Stimulated activated naive CD8-positive, alpha-beta T cell treated with anti-CD3 and anti-CD28 coated beads, Interleukin-15, Interleukin-2, amounts not matched to agents 100 U/mL and 50 U/mL, for 24 hours (primary cell): ENCODE results near the gene LNX2.
A peak's percentile ranks its signal among the peaks of the same experiment; 100 is the strongest.

ENCODE experiments used
- ATAC-seq: fragments of 150-1000 bp; cut with Tn5 transposase; one replicate; pipeline ENCODE4 v1.10.0; 2021
- DNase-seq: peaks from one replicate; pipeline ENCODE4 v3.0.0; 2021

Gene LNX2

GRCh38 chr13:27607125-27607524 lies 13.2 kb downstream of the LNX2 start:
- ATAC-seq = no peak
- no peak for DNase-seq

DNA sequence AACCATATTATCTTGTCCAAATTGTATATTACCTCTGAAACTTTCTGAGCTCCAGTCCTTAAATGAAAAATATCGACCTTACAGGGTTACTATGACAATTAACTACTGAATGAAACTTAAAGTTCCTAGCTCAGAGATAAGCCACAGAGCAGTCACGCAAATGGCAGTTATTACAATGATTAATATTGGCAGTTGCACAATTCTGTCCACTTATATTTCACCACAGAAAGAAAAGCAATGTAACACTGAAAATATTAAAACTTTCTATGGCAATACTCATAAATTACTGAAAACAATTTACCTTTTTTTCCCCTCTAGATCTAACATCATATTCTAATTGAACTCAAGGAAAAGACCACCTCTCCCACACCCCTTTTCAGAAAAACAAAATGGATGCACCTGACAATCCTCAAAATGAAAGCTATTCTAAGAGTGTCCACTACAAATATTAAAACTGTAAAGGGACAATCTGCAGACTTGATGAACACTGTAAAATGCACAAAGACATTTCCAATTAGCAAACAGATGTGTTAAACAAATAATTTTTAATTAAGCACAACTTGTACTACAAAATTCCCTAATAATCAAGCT lies 14.6 kb downstream of the LNX2 start:
- DNase-seq (no peak), ATAC-seq (no peak)

DNA sequence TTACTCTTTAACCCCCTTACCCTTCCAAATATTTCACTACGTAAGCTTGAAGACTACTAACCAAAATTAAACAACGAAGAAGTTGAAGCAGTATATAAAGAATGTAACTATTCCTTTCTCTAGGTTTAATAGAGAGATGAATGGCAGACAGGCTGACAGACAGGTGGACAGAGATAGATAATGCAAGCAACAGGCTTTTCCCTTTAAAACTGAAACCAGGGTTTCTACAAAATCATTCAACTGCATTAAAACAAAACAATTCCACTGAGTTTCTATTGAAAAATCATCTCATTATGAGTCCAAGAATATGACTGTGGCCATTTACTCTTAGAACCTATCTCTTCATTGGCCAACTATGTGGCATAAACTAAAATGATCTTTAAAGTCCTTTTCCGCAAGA lies 15.2 kb downstream of the LNX2 start:
- DNase-seq (no peak), ATAC-seq (no peak)

GRCh38 chr13:27601803-27602202 lies 18.5 kb downstream of the LNX2 start:
- DNase-seq = no peak
- ATAC-seq = no peak

GRCh38 chr13:27601208-27601607 lies 19.1 kb downstream of the LNX2 start:
- DNase-seq (no peak), ATAC-seq (no peak)

DNA sequence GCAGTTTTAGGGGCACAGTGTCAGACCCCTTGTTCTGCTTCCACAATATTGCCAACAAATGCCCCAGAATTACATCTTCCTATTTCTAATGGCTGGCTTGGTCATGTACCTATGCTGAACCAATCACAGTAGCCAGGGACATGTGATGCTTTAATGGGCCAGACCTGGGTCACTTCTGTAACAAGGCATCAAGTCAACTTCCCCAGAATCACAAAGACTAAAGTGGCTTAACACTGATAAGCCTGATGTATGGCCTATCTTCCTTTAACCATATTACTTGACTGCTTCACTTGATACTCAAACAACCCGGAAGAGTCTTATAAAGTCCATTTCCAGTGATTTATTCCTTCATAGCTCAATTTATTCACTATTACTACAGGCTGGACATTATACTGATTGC lies 19.6 kb downstream of the LNX2 start:
- ATAC-seq = no peak
- no peak for DNase-seq

- DNase-seq = no peak
- ATAC-seq = no peak
Measured at GRCh38 chr13:27599845-27600553, 20.3 kb downstream of the LNX2 start.

GRCh38 chr13:27599096-27599495 lies 21.2 kb downstream of the LNX2 start:
- ATAC-seq = no peak
- DNase-seq = no peak

GRCh38 chr13:27595055-27595811 lies 25.1 kb downstream of the LNX2 start:
- ATAC-seq (no peak), DNase-seq (no peak)

DNA sequence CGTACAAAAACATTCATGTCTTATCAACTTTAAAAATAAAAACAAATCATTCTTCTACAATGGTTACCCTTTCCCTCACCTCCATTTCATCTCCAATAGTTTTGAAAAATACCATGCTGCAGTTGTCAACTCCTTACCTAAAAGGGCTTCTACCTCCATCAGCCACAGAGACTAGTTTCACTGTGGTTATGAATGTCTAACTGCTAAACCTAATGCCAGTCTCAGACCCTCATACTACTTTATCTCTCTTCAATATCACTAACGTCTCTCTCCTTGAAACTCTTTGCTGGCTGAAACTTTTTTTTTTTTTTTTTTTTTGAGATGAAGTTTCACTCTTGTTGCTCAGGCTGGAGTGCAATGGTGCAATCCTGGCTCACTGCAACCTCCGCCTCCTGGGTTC lies 27.1 kb downstream of the LNX2 start:
- peak; percentile 73 for ATAC-seq
- DNase-seq = no peak

DNA sequence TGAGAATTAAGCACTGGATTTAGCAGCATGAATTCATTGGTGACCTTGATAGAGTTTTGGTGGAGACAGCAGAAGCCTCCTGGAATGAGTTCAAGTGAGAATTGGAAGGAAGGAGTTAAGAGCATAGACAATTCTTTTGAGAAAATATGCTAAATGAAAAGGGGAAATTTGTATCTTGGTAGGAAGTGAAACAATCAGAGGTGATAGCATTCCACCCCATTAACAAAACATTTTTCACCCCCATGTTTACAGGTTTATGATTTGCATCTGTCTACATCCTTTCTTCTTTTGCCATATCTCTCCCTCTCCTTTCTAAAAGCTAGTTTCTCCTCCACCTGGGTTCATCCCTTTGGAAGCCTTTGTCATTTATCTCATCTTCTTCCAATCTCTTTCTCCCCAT lies 27.5 kb downstream of the LNX2 start:
- DNase-seq = no peak
- no peak for ATAC-seq

DNA sequence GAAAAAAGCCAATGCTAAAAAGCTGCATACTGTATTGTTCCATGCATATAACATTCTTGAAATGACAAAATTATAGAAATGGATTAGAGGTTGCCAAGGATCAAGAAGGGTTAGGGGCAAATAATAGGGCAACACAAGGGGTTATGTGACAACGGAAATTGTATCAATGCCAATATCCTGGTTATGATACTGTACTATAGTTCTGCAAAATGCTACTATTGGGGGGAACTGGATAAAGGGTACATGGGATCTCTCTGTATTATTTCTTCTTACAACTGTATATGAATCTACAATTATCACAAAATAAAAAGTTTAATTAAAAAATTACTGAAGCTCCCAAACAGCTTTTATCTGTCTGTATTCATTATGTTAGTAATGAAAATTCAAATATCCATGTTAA lies 31.9 kb downstream of the LNX2 start:
- ATAC-seq (no peak), DNase-seq (no peak)

DNA sequence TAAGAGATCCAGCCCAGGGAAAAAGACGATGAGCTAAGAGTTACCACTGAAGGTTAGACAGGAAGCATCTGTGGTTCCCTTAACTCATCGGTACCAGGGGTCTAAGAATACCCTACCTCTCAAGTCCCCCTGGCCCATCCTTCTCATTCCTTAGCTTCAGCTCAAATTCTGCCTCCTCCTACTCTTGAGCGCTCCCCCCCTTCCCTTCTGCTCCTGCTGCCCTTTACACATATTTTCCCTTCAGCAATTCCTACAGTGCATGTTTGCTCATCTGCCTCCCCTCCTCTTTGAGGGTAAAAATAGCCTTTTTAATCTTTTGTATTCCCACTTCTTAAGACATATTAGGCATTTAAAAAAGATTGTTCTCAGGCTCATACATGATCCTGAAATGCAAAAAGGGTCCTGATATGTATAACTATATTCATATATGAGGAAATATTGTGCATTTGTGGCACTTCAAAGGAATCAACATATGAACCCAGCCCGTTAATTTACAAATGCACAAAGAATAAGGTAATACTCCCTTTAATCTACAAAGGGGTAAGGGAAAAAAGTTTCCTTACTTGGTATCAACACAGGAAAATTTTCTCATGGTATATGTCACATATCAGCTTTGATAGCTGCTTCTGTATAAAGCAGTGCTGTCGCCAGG lies 33.1 kb downstream of the LNX2 start:
- ATAC-seq (no peak), DNase-seq (no peak)

DNA sequence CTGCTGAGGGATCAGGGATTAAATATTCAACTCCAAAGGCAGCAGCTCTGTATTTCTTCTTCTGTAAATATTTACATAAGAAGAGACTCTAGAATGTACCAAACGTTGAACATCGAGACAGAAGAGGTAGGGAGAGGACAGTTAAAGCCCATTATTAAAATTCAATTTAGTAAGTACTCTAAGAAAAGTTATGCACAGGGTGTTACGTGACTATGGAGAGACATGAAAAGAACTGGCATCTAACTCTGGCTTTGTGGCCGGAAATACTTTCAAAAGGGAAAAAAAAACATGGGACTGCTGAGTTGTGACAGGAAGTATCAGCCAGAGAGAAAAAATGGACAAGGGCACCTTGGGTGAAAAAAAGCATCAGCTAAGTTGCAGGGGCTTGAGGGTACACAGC lies 36.7 kb downstream of the LNX2 start:
- no peak for ATAC-seq
- no peak for DNase-seq

- no peak for DNase-seq
- ATAC-seq = no peak
Measured at GRCh38 chr13:27578121-27579030, 42.0 kb downstream of the LNX2 start.

GRCh38 chr13:27574661-27575060 lies 45.7 kb downstream of the LNX2 start:
- ATAC-seq (no peak), DNase-seq (no peak)

- ATAC-seq = no peak
- DNase-seq = no peak
Measured at GRCh38 chr13:27573265-27573664, 47.1 kb downstream of the LNX2 start.

DNA sequence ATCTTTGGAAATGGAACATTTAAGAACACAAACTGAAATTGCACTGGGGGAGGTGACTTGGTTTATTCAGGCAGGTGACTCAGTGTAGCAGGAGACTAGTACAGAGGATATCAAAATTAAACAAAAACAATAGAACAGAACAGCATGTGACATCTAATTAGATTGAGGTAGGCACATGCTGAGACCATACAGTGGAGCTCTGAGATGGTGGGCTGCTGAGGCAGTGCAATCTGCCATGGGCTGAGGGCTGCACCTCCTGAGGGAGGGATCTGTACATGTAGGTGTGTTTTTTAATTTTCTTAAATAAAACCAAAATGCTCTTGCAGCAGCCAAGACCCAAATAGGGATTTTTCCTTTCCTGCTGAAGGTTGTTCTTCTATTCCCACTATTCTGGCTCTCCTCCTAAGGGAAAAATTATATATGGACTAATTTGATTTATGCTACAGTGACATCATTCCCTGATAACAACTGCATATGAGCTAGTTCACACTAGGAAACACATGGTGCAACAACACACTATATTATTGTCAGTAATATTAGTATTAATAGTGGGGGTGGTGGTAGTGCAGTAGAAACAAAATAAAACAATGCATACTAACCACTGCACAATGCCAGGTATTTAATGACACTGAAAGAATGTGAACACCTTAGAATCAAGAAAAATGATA lies 48.0 kb downstream of the LNX2 start:
- ATAC-seq (no peak), DNase-seq (no peak)

GRCh38 chr13:27570906-27571305 lies 49.4 kb downstream of the LNX2 start:
- no peak for ATAC-seq
- no peak for DNase-seq

GRCh38 chr13:27569405-27569804 lies 50.9 kb downstream of the LNX2 start:
- ATAC-seq (no peak), DNase-seq (no peak)

DNA sequence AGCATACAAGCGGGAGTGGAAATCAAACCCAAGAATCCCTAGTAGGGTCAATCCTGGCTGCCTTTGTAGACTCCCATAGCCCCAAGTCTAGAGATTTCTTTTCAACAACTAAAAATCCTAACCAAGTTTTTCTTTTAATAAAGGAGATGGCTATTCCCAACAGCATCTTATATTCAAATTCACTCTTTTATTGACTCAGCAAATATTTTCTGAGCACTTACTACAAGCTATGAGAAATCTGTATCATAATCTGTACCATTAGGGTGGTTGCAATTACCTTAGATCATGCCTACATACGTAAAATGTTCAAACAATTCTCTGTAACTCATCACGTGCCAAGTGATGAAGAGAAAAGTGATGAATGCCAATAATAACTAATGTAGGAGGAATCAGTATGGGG lies 54.5 kb downstream of the LNX2 start:
- DNase-seq (no peak), ATAC-seq (no peak)
